Neural cell (in vitro differentiated cells): ENCODE data around the gene HPS1.

Experiments used
- POLR2AphosphoS5 ChIP-seq: IDR thresholded peaks from 2 replicates; pipeline ENCODE4 v1.6.1; 2012
- RAD21 ChIP-seq: fragments of 450-650 bp; conservative IDR thresholded peaks from 2 replicates; pipeline ENCODE4 v1.6.1; 2014; ENCODE audit warnings: antibody characterized with exemption, mild to moderate bottlenecking, moderate library complexity
- REST ChIP-seq: IDR thresholded peaks from 2 replicates; pipeline ENCODE4 v1.6.1; 2012; ENCODE audit warnings: borderline replicate concordance
- SMC3 ChIP-seq: fragments of 450-650 bp; conservative IDR thresholded peaks from 2 replicates; pipeline ENCODE4 v1.6.1; 2014; ENCODE audit warnings: antibody characterized with exemption, mild to moderate bottlenecking, moderate library complexity; ENCODE audit not compliant: poor library complexity
- TAF1 ChIP-seq: IDR thresholded peaks from 2 replicates; pipeline ENCODE4 v1.6.1; 2012; ENCODE audit warnings: low read depth
- TF ChIP-seq, protein P1 (sequence below): fragments of 450-650 bp; IDR thresholded peaks from 2 replicates; pipeline ENCODE4 v1.5.1; 2014; ENCODE audit warnings: antibody characterized with exemption, mild to moderate bottlenecking, moderate library complexity; ENCODE audit not compliant: poor library complexity, severe bottlenecking

DNA sequence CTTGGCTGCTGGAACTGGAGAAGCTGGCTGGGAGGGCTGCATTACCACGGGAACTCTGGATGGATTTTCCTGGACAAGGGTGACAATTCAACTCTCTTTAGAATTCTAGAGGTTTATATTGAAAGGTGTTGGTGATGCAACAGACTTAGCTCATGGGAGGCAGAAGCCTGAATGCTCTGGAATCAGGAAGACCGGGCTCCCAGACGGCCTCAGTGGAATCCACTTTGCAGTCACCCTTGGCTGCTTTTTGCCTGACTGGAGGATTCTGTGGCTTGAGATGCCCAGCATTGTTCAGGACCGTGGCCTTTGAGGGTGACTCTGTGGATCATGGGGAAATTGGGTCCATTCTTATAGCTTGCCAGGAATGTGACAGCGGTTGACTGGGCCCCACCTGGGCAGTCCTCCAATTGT is 64.0 kb downstream of the HPS1 start:
- TF ChIP-seq, protein P1, sequence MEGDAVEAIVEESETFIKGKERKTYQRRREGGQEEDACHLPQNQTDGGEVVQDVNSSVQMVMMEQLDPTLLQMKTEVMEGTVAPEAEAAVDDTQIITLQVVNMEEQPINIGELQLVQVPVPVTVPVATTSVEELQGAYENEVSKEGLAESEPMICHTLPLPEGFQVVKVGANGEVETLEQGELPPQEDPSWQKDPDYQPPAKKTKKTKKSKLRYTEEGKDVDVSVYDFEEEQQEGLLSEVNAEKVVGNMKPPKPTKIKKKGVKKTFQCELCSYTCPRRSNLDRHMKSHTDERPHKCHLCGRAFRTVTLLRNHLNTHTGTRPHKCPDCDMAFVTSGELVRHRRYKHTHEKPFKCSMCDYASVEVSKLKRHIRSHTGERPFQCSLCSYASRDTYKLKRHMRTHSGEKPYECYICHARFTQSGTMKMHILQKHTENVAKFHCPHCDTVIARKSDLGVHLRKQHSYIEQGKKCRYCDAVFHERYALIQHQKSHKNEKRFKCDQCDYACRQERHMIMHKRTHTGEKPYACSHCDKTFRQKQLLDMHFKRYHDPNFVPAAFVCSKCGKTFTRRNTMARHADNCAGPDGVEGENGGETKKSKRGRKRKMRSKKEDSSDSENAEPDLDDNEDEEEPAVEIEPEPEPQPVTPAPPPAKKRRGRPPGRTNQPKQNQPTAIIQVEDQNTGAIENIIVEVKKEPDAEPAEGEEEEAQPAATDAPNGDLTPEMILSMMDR, result no peak
- TF ChIP-seq TAF1 (no peak), POLR2AphosphoS5 (no peak), RAD21 (no peak), SMC3 (no peak), REST (no peak)
